Measurements from ENCODE around the gene CARMIL1.

GRCh38 chr6:25350573-25350972 lies 71.4 kb downstream of the CARMIL1 start:
- TF ChIP-seq POLR2AphosphoS5 (IDR thresholded peaks at IDR 0.05) = no peak
- TF ChIP-seq CTCF (IDR thresholded peaks at IDR 0.05 in 8 of 11, conservative IDR thresholded peaks at IDR 0.05 in 3 of 11) = no peak

Data from spleen (tissue), 7 donors.